Measurements from ENCODE around the gene PHACTR1.

The PHACTR1 gene

GRCh38 chr6:12767016-12767415 lies 50.4 kb downstream of the PHACTR1 start:
- TF ChIP-seq CTCF (IDR thresholded peaks at IDR 0.05; ENCODE audit: control insufficient read depth, insufficient read depth, low read depth, low read length, missing control alignments) = no peak
- no peak overlapping the region for H3K4me3 ChIP-seq (ENCODE audit: control insufficient read depth, low read depth, low read length)
- no peak for DNase-seq (ENCODE audit: low read depth)

- H3K4me3 ChIP-seq (ENCODE audit: control insufficient read depth, low read depth, low read length) = no peak overlapping the region
- TF ChIP-seq CTCF (IDR thresholded peaks at IDR 0.05; ENCODE audit: control insufficient read depth, insufficient read depth, low read depth, low read length, missing control alignments) = no peak
- no peak for DNase-seq (ENCODE audit: low read depth)
These were observed 53.1 kb downstream of the PHACTR1 start for GRCh38 chr6:12769556-12770256.

GRCh38 chr6:12772416-12772815 lies 55.8 kb downstream of the PHACTR1 start:
- no peak overlapping the region for H3K4me3 ChIP-seq (ENCODE audit: control insufficient read depth, low read depth, low read length)
- no peak for DNase-seq (ENCODE audit: low read depth)
- no peak for TF ChIP-seq CTCF (IDR thresholded peaks at IDR 0.05; ENCODE audit: control insufficient read depth, insufficient read depth, low read depth, low read length, missing control alignments)

GRCh38 chr6:12776291-12776690 lies 59.7 kb downstream of the PHACTR1 start:
- DNase-seq (ENCODE audit: low read depth) = no peak
- TF ChIP-seq CTCF (IDR thresholded peaks at IDR 0.05; ENCODE audit: control insufficient read depth, insufficient read depth, low read depth, low read length, missing control alignments) = no peak
- H3K4me3 ChIP-seq (ENCODE audit: control insufficient read depth, low read depth, low read length) = no peak overlapping the region

DNA sequence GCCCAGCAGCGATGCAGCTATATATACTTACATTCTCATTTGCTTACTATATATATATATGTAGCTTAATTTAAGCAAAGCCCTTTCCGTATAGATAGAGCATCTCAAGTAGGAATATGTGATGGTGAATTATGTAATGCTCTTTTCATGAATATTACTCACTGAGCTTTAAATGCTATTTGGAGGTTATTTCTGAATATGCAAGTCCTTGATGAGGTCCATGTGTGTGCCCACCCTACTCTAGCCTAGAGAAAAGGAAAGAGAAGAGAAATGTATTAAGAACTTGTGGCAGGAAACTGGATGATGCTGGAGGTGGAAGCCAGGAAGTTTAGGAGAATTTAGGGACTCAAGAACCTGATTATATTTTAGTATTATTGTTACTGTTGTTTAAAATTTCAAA lies 63.2 kb downstream of the PHACTR1 start:
- no peak overlapping the region for H3K4me3 ChIP-seq (ENCODE audit: control insufficient read depth, low read depth, low read length)
- TF ChIP-seq CTCF (IDR thresholded peaks at IDR 0.05; ENCODE audit: control insufficient read depth, insufficient read depth, low read depth, low read length, missing control alignments) = no peak
- no peak for DNase-seq (ENCODE audit: low read depth)

DNA sequence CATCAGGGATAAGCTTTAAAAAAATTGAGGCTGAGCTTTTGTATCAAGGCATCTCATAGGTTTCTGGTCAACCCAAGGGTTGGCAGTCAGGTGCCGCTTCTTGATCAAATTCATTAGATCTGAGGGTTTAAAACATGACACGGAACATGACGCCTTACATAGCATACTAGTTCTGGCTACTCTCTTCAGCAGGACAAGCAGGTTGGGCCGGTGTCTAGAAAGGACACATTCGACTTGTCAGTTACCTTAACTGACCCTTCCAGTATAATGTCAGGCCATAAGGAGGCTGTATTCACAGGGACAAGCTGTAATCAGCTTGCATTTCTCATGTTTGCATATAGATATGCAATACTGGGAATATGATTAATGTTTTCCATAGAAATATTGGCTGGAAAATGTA lies 65.6 kb downstream of the PHACTR1 start:
- TF ChIP-seq CTCF (IDR thresholded peaks at IDR 0.05; ENCODE audit: control insufficient read depth, insufficient read depth, low read depth, low read length, missing control alignments) = no peak
- DNase-seq (ENCODE audit: low read depth) = no peak
- no peak overlapping the region for H3K4me3 ChIP-seq (ENCODE audit: control insufficient read depth, low read depth, low read length)

Data from AG09309 (cell line).